Mesothelial cell of epicardium (in vitro differentiated cells): Measurements from ENCODE around the gene TBX2. TPM values are rescaled to one million over a fixed set of nuclear protein-coding genes. Genes with fewer than 3 reads are reported as not detected.
A peak's percentile ranks its signal among the peaks of the same experiment; 100 is the strongest.

Experiments used
- DNase-seq, 2 experiments: peaks; one replicate each; pipeline ENCODE4 v3.0.0; 2021; ENCODE audit warnings: low spot score in 2 of 2; ENCODE audit not compliant: unreplicated experiment in 2 of 2
- H3K27ac Mint-ChIP-seq: 2 replicates; pipeline ENCODE4 v1.8.0; 2021; ENCODE audit warnings: mixed read lengths
- H3K27me3 Mint-ChIP-seq: 2 replicates; pipeline ENCODE4 v1.8.0; 2021; ENCODE audit warnings: low read depth, mixed read lengths
- H3K36me3 Mint-ChIP-seq: 2 replicates; pipeline ENCODE4 v1.8.0; 2021; ENCODE audit warnings: mixed read lengths
- H3K4me1 Mint-ChIP-seq: 2 replicates; pipeline ENCODE4 v1.8.0; 2021; ENCODE audit warnings: mixed read lengths
- H3K4me3 Mint-ChIP-seq: 2 replicates; pipeline ENCODE4 v1.8.0; 2021; ENCODE audit warnings: mild to moderate bottlenecking, moderate library complexity, mixed read lengths
- H3K9me3 Mint-ChIP-seq: 2 replicates; pipeline ENCODE4 v1.8.0; 2021; ENCODE audit warnings: mixed read lengths
- total RNA-seq: library from RNA; stranded (reverse); gene quantifications from 3 replicates; pipeline ENCODE4 v1.2.1, GENCODE V29; 2021
- TF ChIP-seq, protein P1 (sequence below): fragments of 200-600 bp; sonication (generic); IDR thresholded peaks from one replicate; pipeline ENCODE4 v1.5.0; 2021; ENCODE audit warnings: antibody characterized with exemption; ENCODE audit not compliant: unreplicated experiment

TBX2 gene
- total RNA-seq, 1 donor from 2014 or later, result 176 TPM

DNA sequence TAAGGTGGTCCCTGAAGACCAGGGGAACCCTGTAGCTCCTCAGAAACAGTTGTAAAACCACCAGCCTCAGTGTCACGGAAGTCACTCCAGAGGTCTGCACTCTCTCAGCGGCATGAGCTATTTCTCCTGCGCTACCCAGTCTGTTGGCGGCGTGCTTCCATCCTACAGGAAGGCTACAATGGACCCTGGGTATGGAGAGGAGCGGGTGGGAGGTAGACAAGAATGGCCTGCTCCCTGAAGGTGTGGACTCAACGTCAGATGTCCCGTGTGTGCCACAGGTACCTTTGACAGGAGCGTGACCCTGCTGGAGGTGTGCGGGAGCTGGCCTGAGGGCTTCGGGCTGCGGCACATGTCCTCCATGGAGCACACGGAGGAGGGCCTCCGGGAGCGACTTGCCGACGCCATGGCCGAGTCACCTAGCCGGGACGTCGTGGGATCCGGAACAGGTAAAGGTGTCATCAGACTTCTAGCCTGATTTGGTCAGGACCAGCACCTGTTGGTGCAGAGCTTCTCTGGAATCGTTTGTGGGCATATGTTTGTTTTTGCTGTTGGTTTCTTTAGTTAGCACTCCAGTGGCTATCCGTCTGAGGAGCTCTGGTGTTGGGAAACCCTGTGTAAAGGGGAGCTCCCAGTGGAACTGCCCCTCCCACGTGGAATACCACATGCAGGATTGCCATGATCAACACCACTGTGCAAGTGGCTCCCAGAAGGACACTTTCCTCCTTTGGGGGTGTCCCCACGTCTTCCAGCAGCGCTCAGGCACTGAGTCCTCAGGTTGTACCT, 31.4 kb upstream of the TBX2 start:
- TF ChIP-seq, protein P1, sequence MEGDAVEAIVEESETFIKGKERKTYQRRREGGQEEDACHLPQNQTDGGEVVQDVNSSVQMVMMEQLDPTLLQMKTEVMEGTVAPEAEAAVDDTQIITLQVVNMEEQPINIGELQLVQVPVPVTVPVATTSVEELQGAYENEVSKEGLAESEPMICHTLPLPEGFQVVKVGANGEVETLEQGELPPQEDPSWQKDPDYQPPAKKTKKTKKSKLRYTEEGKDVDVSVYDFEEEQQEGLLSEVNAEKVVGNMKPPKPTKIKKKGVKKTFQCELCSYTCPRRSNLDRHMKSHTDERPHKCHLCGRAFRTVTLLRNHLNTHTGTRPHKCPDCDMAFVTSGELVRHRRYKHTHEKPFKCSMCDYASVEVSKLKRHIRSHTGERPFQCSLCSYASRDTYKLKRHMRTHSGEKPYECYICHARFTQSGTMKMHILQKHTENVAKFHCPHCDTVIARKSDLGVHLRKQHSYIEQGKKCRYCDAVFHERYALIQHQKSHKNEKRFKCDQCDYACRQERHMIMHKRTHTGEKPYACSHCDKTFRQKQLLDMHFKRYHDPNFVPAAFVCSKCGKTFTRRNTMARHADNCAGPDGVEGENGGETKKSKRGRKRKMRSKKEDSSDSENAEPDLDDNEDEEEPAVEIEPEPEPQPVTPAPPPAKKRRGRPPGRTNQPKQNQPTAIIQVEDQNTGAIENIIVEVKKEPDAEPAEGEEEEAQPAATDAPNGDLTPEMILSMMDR, result no peak
- no peak for DNase-seq
- H3K9me3 Mint-ChIP-seq, result no peaks in the 10 kb centered on the region
- H3K36me3 Mint-ChIP-seq, result peaks cover 14% of the 10 kb centered on the region
- H3K27me3 Mint-ChIP-seq, result no peaks in the 10 kb centered on the region
- H3K4me1 Mint-ChIP-seq, result peaks cover 32% of the 10 kb centered on the region
- no peak overlapping the region for H3K4me3 Mint-ChIP-seq
- no peak overlapping the region for H3K27ac Mint-ChIP-seq

DNA sequence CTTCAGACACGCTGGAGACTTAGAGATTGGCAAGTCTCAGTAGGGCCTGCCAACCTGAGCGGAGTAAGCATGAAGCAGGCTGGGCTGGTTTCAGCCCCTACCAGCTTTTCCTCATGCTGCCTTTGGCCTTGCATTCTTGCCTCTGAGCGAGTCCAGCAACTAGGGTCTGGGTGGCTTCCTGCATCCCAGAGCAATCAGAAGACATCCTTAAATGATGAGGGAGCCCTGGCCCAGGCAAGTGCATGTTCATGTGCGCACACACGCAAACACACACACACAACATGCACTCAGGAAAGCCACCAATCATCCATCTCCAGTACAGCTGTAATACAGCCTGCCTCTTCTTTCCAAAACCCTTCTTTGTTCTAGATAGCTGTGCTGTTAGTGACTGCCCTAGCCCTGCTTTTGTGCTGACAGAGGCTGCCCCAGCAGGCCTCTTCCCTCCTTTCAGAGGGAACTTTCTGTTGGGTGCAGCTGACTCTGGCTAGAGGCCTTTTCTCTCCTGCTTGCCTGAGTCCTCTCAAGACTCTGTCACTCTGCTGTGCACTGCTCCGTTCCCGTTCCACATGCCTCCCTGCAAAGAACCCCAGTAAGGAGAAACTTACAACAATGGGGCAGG, 30.7 kb upstream of the TBX2 start:
- DNase-seq, result no peak
- Mint-ChIP-seq H3K27ac (no peak overlapping the region), H3K36me3 (peaks cover 14% of the 10 kb centered on the region), H3K4me3 (no peak overlapping the region), H3K4me1 (peaks cover 34% of the 10 kb centered on the region), H3K27me3 (no peaks in the 10 kb centered on the region), H3K9me3 (no peaks in the 10 kb centered on the region)
- TF ChIP-seq, protein P1, result no peak

DNA sequence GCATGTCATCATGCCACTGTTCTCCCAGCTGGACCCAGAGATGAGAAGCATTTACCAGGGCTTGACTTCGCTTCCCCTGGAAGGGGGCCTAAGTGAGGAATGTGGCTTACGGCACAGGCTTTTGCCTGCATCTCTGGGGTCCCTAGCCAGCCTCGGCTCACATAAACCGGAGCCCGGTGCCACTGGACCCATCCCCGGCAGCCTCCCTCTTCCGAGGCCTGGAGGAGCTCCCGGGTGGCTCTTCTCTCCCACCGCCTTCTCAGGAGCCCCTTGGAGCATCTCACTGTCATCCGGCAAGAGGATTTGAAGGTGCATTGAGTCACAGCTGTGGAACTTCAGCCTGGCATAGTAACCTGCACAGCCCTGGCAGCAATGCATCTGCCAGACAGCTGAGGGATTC, 29.9 kb upstream of the TBX2 start:
- Mint-ChIP-seq H3K9me3 (no peaks in the 10 kb centered on the region), H3K27me3 (no peaks in the 10 kb centered on the region), H3K36me3 (peaks cover 11% of the 10 kb centered on the region), H3K4me1 (peaks cover 40% of the 10 kb centered on the region), H3K27ac (no peak overlapping the region), H3K4me3 (no peak overlapping the region)
- no peak for DNase-seq
- TF ChIP-seq, protein P1, result no peak

DNA sequence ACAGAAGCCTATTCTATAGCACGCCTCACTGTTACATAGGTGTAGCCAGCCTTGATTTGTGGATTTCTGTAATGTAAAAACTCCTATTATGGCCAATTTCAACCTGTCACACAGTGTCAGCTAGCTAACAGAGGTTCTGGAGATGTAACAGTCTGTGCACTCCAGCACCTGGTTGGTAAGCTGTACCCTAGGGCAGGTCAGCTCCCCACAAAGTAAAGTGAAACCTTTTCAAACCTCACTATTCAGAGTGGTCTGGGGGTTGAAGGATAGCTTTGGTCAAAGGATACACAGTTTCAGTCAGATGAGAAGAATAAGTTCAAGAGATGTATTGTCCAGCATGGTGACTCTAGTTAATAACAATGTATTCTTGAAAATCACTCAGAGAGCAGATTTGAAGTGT, 28.5 kb upstream of the TBX2 start:
- peak overlapping the region; percentile 75 for H3K27ac Mint-ChIP-seq
- H3K9me3 Mint-ChIP-seq, result no peaks in the 10 kb centered on the region
- H3K36me3 Mint-ChIP-seq, result peaks cover 9% of the 10 kb centered on the region
- TF ChIP-seq, protein P1, result no peak
- H3K4me3 Mint-ChIP-seq, result no peak overlapping the region
- H3K4me1 Mint-ChIP-seq, result peaks cover 43% of the 10 kb centered on the region
- no peaks in the 10 kb centered on the region for H3K27me3 Mint-ChIP-seq
- DNase-seq, result no peak

DNA sequence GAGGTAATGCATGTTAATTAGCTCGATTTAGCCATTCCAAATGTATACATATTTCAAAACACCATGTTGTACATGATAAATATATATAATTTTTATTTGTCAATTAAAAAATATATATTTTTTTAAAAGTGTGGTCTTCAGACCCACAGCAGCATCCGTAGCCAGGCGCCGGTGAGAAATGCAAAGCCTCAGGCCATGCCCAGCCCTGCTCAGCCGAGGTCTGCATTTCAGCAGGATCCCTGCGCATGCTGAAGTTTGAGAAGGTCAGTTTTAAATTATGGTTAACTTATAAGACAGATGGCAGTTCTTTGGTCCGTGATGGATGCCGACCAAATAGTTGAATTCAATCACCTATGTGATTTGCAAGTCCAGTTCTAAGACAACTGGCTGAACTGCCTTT, 28.0 kb upstream of the TBX2 start:
- Mint-ChIP-seq H3K4me3 (no peak overlapping the region), H3K27me3 (no peaks in the 10 kb centered on the region), H3K9me3 (no peaks in the 10 kb centered on the region), H3K27ac (no peak overlapping the region), H3K36me3 (peaks cover 9% of the 10 kb centered on the region), H3K4me1 (peaks cover 42% of the 10 kb centered on the region)
- DNase-seq, result no peak
- TF ChIP-seq, protein P1, result no peak
